Measurements from ENCODE around the gene REEP1.

DNA sequence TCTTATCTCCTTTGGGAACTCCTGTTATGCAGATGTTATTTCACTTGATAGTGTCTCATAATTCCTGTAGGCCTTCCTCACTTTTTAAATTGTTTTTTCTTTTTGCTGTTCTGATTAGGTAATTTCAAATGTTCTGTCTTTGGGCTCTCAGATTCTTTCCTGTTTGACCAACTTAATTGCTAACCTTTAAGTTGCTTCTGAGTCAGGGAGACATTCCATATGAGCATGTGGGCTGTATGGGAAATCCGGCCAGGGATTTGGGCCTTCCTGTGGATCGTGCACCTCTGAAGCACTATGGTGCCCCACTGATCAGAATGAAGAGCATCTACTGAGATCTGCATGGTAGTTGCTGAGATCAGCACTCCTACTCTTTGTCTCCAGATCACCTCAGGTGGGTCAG, 44.7 kb upstream of the REEP1 start:
- TF ChIP-seq GATA3 (IDR thresholded peaks at IDR 0.05; ENCODE audit: low read depth, low read length) = no peak
- no peak for TF ChIP-seq GATA2 (IDR thresholded peaks at IDR 0.05; ENCODE audit: low read depth, low read length)

All from SH-SY5Y (cell line).